ENCODE data around the gene TULP3.

The TULP3 gene

DNA sequence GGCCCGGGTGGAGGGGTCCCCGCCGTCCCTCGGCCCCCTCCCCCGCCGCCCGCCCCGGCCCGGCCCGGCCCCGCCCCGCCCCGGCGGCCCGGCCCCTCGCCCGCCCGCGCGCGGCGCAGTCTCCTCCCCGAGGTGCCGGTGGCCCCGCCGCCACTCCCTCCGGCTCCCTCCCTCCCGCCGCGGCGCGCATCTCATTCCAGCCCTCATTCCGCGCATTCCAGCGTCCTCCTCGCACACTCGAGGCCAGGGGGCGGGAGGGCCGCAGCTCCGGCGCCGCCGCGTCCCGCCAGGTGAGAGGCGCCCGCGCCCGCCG lies 68.5 kb downstream of the TULP3 start, which contains the start of gene TEAD4:
TEAD4 (plus strand) TSS at position 206 of the 313 bp plus-strand sequence.
- Histone ChIP-seq H3K9ac (ENCODE audit: low read depth, low read length) (peak within 1 kb of the TSS; percentile 75), H3K36me3 (ENCODE audit: insufficient read depth, low read length) (no peaks in the 10 kb centered on the region), H3K4me1 (ENCODE audit: insufficient read depth, low read length) (peaks cover 13% of the 10 kb centered on the region), H3K9me3 (ENCODE audit: control insufficient read depth, insufficient read depth, low read length) (no peaks in the 10 kb centered on the region)

- Histone ChIP-seq H3K4me1 (ENCODE audit: insufficient read depth, low read length) (peaks cover 15% of the 10 kb centered on the region), H3K36me3 (ENCODE audit: insufficient read depth, low read length) (no peaks in the 10 kb centered on the region), H3K9me3 (ENCODE audit: control insufficient read depth, insufficient read depth, low read length) (no peaks in the 10 kb centered on the region), H3K9ac (ENCODE audit: low read depth, low read length) (peak overlapping the region; percentile 75)
Measured at GRCh38 chr12:2959505-2960389, 69.1 kb downstream of the TULP3 start.

GRCh38 chr12:2960390-2960956 lies 69.8 kb downstream of the TULP3 start:
- Histone ChIP-seq H3K36me3 (ENCODE audit: insufficient read depth, low read length) (no peaks in the 10 kb centered on the region), H3K9ac (ENCODE audit: low read depth, low read length) (peak overlapping the region; percentile 75), H3K9me3 (ENCODE audit: control insufficient read depth, insufficient read depth, low read length) (no peaks in the 10 kb centered on the region), H3K4me1 (ENCODE audit: insufficient read depth, low read length) (peaks cover 20% of the 10 kb centered on the region)

DNA sequence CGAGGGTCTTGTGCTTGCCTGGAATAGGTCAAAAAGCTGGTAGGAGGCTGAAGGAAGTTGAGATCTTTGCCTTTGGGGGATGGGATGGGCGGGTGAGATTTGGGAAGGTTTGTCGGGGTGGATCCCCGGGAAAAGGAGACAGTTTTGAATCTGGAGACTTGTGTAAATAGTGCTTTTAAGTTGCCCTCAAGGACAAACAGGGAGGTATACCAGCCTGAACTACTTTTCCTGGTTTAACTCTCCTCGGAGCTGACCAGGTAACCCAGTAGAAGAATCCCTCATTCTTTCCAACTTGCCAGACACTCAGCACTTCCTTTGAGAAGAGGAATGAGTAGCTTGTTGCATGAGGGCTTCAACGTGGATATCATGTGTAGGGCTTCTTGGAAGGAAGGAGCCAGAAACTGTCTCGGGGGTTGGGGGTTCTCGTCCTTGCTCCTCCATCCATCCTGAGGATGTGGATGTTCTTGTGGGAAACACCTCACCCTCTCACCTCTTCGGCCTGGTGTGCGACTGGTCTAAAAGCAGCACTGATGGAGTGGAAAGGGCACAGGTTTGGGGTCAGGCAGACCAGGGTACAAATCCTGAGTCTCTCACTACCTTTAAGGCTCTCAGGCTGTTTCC lies 70.4 kb downstream of the TULP3 start:
- no peaks in the 10 kb centered on the region for H3K9me3 ChIP-seq (ENCODE audit: control insufficient read depth, insufficient read depth, low read length)
- no peaks in the 10 kb centered on the region for H3K36me3 ChIP-seq (ENCODE audit: insufficient read depth, low read length)
- H3K4me1 ChIP-seq (ENCODE audit: insufficient read depth, low read length), result peaks cover 20% of the 10 kb centered on the region
- peak overlapping the region; percentile 75 for H3K9ac ChIP-seq (ENCODE audit: low read depth, low read length)

GRCh38 chr12:2961705-2962104 lies 71.0 kb downstream of the TULP3 start:
- Histone ChIP-seq H3K4me1 (ENCODE audit: insufficient read depth, low read length) (peaks cover 20% of the 10 kb centered on the region), H3K36me3 (ENCODE audit: insufficient read depth, low read length) (no peaks in the 10 kb centered on the region), H3K9ac (ENCODE audit: low read depth, low read length) (peak overlapping the region; percentile 75), H3K9me3 (ENCODE audit: control insufficient read depth, insufficient read depth, low read length) (no peaks in the 10 kb centered on the region)

DNA sequence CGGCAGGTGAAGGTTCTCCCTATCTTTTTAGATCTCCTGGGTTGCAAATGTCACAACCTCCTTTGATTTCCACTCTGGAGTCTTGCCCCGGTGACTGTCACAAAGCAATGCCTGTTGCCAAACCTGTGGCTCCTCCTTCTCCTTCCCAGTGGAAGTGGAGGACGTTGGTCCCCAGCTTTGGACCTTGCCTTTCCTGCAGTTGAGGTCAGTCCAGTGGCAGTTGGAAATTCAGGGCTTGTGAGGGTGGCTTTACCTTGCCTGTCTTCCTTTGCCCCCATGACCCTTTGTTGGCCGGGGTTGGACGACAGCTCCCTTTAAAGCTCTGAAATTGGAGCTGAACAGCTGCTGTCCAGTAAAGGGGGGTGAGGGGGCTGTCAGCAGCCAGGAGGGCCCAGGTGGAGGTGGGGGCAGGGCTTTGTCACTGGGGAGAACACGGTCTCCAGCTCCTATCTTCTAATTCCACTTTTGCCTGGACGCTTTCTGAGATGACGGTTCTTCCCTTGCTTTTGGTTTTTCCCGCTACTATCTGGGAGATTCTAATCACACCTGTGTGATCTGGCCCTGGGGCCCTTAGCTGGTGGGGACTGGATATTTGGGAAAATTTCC lies 72.6 kb downstream of the TULP3 start:
- Histone ChIP-seq H3K9ac (ENCODE audit: low read depth, low read length) (peak overlapping the region; percentile 52), H3K9me3 (ENCODE audit: control insufficient read depth, insufficient read depth, low read length) (no peaks in the 10 kb centered on the region), H3K4me1 (ENCODE audit: insufficient read depth, low read length) (peaks cover 11% of the 10 kb centered on the region), H3K36me3 (ENCODE audit: insufficient read depth, low read length) (peaks cover 5% of the 10 kb centered on the region; the same call in 1 of the 2 replicates)

DNA sequence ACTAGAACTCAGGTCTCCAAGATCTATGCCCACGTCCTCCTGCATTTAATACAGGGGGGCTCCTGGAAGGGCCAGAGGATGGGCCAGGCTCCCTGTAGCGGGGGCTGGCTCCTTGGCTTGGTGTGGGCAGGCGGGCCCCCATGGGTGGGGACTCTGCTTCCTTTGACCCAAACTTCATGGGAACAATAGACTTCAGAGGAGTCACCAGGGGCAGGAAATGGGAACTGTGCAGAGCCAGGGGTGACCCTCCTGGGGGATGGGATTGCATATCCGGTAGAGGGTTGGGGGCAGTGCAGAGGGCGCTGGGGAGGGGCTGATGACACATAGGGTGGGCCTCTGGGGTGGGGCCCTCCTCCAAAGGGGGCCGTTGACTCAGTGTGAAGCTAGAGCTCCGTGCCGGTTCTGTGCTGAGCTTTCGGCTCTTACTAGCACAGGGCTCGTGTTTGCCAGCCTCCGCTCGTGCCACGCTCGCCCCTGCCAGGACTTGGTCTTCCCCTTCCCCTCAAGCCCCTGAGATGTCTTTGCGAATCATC lies 73.1 kb downstream of the TULP3 start:
- Histone ChIP-seq H3K4me1 (ENCODE audit: insufficient read depth, low read length) (peaks cover 11% of the 10 kb centered on the region), H3K9me3 (ENCODE audit: control insufficient read depth, insufficient read depth, low read length) (no peaks in the 10 kb centered on the region), H3K9ac (ENCODE audit: low read depth, low read length) (peak overlapping the region; percentile 52), H3K36me3 (ENCODE audit: insufficient read depth, low read length) (peaks cover 7% of the 10 kb centered on the region; the same call in 1 of the 2 replicates)

DNA sequence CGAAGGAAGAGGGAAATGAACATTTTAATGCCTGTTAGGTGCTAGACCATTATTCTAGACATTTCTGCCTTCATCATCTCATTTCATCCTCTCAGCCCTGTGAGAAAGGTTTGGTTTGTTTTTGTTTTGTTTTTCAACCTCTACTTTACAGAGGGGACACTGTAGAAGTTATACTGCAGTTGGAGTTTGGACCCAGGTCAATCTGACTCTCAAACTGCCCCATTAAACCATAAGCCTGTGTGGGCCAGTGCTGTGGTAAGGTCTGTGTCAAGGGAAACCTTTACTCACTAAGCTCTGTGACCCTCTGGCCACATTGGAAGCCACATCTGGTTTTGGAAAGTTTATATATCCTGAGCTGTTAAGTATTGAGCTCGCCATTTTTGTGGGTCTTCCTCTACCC lies 77.0 kb downstream of the TULP3 start:
- peaks cover 10% of the 10 kb centered on the region for H3K4me1 ChIP-seq (ENCODE audit: insufficient read depth, low read length)
- H3K9me3 ChIP-seq (ENCODE audit: control insufficient read depth, insufficient read depth, low read length), result no peaks in the 10 kb centered on the region
- no peak overlapping the region for H3K9ac ChIP-seq (ENCODE audit: low read depth, low read length)
- H3K36me3 ChIP-seq (ENCODE audit: insufficient read depth, low read length), result peaks cover 17% of the 10 kb centered on the region

DNA sequence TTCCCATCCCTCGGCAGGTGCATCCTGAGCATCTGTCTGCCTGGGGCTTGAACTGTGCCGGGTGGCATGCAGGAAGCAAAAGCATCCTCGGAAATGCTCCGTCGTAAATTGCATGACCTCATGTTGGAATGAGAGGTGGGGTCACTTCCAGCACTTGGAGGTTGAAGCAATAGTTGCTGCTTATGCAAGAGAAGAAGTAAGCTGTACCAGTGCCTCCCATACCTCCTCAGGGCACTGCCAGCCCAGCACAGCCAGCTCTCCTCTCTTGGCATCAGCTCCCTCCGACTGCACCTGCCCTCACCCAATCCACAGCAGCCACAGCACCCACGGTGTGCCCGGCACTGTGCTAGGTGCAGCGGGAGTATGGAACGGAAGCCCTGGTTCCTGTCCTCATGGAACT lies 80.1 kb downstream of the TULP3 start:
- H3K9ac ChIP-seq (ENCODE audit: low read depth, low read length), result no peak overlapping the region
- peaks cover 19% of the 10 kb centered on the region for H3K36me3 ChIP-seq (ENCODE audit: insufficient read depth, low read length)
- H3K4me1 ChIP-seq (ENCODE audit: insufficient read depth, low read length), result peaks cover 14% of the 10 kb centered on the region
- H3K9me3 ChIP-seq (ENCODE audit: control insufficient read depth, insufficient read depth, low read length), result no peaks in the 10 kb centered on the region

DNA sequence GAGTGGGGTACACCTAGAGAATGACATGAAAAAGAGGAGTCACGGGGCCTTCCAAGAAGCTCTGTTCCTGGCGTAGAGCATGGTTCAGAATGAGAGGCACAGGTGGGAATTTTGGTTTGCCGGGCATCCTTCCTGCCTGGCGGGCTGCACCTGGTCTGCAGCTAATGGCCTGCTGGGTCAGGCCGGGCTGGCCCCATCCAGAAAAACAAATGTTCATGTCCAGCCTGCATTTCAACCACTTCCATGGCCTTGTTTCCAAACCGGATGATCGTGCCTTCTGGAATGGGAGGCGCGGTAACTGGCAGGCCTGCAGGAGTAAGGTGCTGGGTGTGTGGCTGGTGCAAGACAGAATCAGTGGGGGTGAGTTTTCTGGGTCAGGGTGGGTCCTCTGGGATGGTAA lies 82.9 kb downstream of the TULP3 start:
- Histone ChIP-seq H3K36me3 (ENCODE audit: insufficient read depth, low read length) (peaks cover 14% of the 10 kb centered on the region), H3K9me3 (ENCODE audit: control insufficient read depth, insufficient read depth, low read length) (no peaks in the 10 kb centered on the region), H3K9ac (ENCODE audit: low read depth, low read length) (no peak overlapping the region), H3K4me1 (ENCODE audit: insufficient read depth, low read length) (peaks cover 29% of the 10 kb centered on the region)

DNA sequence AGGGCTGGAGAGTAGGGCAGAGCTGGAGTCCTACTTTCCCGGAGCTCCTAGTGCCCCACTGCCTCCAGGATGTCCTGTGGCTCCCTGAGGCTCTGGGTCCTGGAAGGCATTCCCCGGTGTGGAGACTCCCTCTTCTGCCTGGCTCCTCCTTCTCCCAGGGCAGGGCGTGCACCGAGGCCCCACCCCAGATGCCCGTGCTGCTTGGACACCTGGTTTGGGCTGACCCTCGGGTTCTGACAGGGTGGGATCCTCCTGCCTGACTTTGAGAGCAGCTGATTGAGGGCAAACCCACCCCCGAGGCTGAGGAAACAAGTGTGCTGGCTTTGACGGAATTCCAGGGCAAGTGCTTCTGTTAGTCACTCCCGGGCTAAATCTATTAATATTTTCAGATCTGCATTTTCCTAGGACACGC lies 83.9 kb downstream of the TULP3 start:
- no peak overlapping the region for H3K9ac ChIP-seq (ENCODE audit: low read depth, low read length)
- H3K4me1 ChIP-seq (ENCODE audit: insufficient read depth, low read length), result peaks cover 29% of the 10 kb centered on the region
- H3K9me3 ChIP-seq (ENCODE audit: control insufficient read depth, insufficient read depth, low read length), result no peaks in the 10 kb centered on the region
- H3K36me3 ChIP-seq (ENCODE audit: insufficient read depth, low read length), result peaks cover 11% of the 10 kb centered on the region

GRCh38 chr12:2976581-2976996 lies 85.9 kb downstream of the TULP3 start:
- H3K4me1 ChIP-seq (ENCODE audit: insufficient read depth, low read length), result peaks cover 29% of the 10 kb centered on the region
- H3K9ac ChIP-seq (ENCODE audit: low read depth, low read length), result no peak overlapping the region
- H3K36me3 ChIP-seq (ENCODE audit: insufficient read depth, low read length), result peaks cover 7% of the 10 kb centered on the region

DNA sequence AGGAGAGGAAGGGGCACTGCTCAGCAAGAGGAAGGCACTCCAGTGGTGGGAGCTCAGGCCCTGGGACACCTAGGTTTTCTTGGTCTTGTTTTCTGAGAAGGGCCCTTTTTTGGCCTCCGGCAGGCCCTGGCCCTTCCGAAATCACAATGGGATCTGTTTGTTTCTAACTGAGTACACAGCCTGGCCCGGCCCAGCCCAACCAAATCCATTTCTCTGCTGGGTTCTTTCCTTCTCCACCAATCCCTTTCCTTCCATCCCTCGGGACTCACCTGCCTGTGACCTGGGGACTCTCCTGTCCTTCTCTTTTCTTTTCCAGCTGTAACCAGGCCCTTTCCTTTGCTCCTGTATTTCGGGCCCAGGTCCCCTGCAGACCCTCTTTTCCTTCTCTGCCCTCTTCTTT lies 87.1 kb downstream of the TULP3 start:
- Histone ChIP-seq H3K36me3 (ENCODE audit: insufficient read depth, low read length) (peaks cover 1% of the 10 kb centered on the region; the same call in 1 of the 2 replicates), H3K9ac (ENCODE audit: low read depth, low read length) (no peak overlapping the region), H3K9me3 (ENCODE audit: control insufficient read depth, insufficient read depth, low read length) (no peaks in the 10 kb centered on the region), H3K4me1 (ENCODE audit: insufficient read depth, low read length) (peaks cover 29% of the 10 kb centered on the region)

More at GRCh38 chr12:2976581-2976996, 85.9 kb downstream of the TULP3 start:
- no peaks in the 10 kb centered on the region for H3K9me3 ChIP-seq (ENCODE audit: control insufficient read depth, insufficient read depth, low read length)

DNA sequence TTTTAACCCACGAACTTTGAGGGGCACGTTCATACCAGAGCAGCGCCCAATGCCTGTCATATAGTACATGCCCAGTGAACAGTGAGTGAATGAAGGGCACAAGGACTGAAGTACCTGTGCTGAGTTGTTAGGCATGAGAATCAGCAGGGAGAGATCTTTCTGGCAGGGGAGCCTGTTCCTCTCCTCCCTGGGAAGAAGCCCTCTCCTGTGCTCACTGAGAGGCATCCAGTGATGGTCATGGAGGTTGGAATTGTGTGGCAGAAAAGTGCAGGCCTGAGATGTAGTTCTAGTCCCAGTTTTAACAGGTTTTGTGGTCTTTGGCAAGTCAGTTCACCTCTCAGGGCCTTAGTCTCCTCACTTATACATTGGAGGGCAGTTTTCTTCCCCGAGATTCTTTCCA lies 89.1 kb downstream of the TULP3 start:
- Histone ChIP-seq H3K9ac (ENCODE audit: low read depth, low read length) (no peak overlapping the region), H3K4me1 (ENCODE audit: insufficient read depth, low read length) (peaks cover 18% of the 10 kb centered on the region), H3K36me3 (ENCODE audit: insufficient read depth, low read length) (peaks cover 7% of the 10 kb centered on the region; the same call in 1 of the 2 replicates), H3K9me3 (ENCODE audit: control insufficient read depth, insufficient read depth, low read length) (no peaks in the 10 kb centered on the region)

Measured in ES-I3 (cell line).